HG02763 (cell line): ENCODE data around the gene WNT2.
"Not testable (repeated sequence)": the region's sequence is repeated elsewhere in the genome, so short reads cannot be mapped to it uniquely, and the experiment has no call there.

Experiments
- ATAC-seq: cut with Tn5 transposase; IDR thresholded peaks from one replicate; pipeline ENCODE4 v1.9.1; 2021; ENCODE audit warnings: mild to moderate bottlenecking, moderate library complexity; ENCODE audit not compliant: unreplicated experiment

WNT2 gene

GRCh38 chr7:117312593-117313580, 10.0 kb downstream of the WNT2 start:
- no peak for ATAC-seq

DNA sequence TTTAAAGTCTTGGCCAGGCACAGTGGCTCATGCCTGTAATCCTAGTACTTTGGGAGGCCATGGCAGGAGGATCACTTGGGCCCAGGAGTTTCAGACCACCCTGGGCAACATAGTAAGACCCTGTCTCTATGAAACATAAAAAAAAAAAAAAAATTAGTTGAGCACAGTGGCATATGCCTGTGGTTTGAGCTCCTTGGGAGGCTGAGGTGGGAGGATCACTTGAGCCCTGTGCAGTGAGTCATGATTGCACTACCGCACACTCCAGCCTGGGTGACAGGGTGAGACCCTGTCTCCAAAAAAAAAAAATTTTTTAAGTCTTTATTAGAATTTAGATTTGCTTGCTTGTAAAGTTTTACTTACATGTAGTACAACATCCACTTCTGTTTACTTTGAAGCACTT, 14.0 kb downstream of the WNT2 start:
- no peak for ATAC-seq

DNA sequence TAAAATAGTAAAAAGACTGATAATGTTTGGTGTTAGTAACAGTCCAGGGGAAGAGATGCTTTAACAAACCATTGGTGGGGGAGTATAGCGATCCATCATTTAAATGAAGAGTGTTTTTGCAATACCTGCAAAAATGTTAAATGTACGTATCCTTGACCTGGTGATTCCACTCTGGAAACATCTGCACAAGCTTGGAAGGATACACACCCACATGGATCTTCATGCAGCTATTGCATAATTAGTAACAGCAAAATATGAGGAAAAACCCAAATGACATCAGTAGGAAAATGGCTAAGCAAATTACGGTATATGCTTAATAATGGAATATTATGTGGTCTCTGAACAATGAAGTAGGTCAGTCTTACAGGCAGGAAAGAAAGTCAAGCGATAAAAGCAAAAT, 20.5 kb downstream of the WNT2 start:
- ATAC-seq: no peak

DNA sequence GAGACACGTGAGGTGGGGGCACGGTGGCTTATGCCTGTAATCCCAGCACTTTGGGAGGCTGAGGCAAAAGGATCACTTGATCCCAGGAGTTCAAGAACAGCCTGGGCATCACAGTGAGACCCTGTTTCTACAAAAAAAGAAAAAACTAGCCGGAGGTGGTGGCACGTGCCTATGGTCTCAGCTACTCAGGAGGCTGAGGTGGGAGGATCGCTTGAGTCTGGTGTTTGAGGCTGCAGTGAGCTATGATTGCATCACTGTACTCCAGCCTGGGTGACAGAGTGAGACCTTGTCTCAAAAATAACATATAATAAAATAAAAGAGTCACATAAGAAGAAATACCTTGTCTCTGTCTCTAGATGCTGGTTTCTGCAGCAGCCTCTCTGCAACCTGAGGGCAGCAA, 22.4 kb downstream of the WNT2 start:
- ATAC-seq: not testable (repeated sequence)

GRCh38 chr7:117297606-117298005, 25.3 kb downstream of the WNT2 start:
- no peak for ATAC-seq

GRCh38 chr7:117296066-117296465, 26.8 kb downstream of the WNT2 start:
- no peak for ATAC-seq

- ATAC-seq: no peak
Observed at GRCh38 chr7:117285826-117286225, 37.0 kb downstream of the WNT2 start.

DNA sequence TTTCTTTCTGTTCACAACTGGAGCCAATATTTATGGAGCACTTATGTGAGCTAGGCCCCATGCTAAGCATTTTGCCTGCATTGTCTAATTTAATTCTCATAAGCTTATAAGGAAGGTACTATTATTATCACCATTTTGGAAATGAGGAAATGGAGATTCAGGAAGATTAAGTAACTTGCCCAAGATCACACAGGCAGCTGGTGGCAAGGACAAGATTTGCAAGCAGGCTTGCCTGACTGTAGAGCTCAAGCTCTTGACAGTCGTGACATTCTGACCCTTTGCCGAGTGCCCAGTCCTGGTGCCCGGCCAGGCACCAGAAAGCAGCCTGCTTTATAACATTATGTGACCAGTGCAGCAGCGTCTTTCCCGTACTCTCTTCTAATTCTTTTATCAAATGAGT, 38.2 kb downstream of the WNT2 start:
- no peak for ATAC-seq

GRCh38 chr7:117283779-117284178, 39.1 kb downstream of the WNT2 start:
- ATAC-seq: no peak

DNA sequence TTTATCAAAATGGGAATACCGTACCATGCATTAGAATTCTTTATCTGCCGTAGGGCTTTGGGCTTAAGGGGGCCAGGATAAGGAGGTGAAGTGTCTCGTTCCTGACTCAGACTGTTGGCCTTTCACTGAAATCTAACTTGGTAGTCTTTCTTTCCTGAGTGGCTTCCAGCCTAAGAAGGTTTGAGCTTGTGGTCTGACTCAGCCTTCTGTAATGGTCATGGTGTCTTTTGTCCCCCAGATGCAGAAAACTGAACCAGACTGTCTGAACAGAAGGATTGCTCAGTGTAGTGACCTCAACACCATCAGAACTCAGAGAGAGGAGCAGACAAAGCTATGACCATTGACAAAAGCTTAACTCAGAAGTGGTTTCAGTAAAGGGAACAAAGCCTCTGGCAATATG, 39.5 kb downstream of the WNT2 start:
- ATAC-seq: no peak

DNA sequence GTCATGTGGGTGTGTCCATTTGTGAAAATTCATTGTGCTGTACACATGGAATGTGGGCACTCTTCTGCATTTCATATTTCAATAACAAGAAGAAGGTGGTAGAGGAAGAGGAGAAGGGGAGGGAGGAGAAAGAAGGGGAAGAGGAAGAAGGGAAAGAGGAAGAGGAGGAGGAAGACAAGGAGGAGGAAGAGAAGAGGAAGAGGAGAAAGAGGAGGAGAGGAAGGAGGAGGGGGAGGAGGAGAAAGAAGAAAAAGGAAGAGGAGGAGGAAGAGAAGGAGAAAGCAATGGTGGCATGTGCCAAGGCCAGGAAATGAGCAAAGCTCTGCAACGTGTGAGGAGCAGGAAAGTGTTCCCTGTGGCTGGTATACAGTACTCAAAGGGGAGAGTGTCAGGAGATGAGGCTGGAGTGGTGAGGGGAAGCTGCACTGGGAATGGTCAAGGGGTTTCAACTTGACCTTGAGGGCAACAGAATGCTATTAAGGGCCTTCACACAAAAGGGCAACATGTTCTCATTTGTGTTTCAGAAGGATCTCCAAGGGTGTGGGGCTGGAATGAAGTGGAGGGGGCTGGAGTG, 40.5 kb downstream of the WNT2 start:
- no peak for ATAC-seq

DNA sequence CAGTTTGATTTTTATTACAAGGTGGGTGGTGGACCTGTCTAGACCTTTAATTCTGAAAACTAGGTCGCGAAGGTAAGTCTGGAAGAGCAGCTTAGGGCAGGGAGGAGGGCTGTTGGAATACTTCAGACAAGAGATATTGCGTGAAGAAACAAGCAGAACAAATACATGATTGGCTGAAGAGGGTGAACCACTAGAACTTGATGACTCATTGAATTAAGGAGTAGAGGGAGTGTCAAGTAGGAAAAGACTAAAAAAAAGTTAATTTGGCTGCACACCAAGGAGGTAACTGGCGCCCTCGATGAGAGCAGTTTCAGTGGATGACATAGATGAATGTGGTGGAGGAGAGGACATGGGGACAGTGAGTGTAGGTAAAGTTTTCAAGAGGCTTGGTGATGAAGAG, 41.3 kb downstream of the WNT2 start:
- no peak for ATAC-seq

DNA sequence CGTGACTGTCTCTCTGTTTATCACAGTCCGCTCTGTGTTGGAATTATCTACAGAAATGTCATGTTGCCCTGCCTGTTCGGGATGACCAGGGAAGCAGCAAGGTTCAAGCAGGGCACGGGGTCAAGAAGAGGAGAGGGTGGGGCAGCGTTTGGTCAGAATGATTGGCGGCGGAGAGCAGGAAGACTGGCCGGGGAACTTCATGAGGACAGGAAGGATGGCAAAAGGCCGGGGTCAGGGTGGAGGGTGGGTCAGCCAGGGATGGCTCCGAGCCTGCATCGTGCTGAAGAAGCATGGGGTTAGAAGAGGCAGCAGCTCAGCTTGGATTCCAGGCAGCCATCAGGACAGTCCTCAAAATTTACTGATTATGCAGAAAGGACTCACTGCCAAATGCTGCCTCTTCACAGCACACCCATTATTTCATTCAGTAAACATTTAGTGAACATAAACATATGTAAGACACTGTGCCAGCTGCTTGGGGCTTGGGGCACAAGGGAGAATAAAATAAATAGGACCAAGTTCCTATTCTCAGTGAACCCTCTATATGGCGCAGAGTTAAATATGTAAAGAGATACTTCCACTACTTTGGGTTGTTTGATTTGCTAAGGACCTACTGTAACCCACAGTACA, 42.8 kb downstream of the WNT2 start:
- no peak for ATAC-seq

DNA sequence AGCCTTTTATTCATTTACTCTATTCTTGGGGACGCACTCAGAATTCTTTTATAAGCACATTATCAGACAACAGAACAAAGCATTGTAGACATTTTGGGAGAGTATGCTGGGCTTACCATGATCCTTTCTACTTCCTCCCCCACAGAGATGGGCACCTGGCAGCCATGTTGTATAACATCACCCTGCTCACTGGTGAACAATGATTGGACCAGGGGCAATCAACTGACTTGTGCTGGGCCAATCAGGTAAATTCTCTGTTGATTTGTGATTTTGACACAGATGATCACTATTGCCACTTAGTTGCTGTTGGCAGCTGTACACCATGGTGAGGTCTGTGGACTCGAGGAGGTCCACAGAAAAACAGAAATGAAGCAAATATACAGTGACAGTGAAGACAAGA, 43.7 kb downstream of the WNT2 start:
- ATAC-seq: no peak

GRCh38 chr7:117278040-117278439, 44.8 kb downstream of the WNT2 start:
- ATAC-seq: no peak

GRCh38 chr7:117277576-117277975, 45.3 kb downstream of the WNT2 start:
- ATAC-seq: no peak

GRCh38 chr7:117274951-117275350, 47.9 kb downstream of the WNT2 start:
- ATAC-seq: no peak

- no peak for ATAC-seq
Observed at GRCh38 chr7:117273814-117274225, 49.0 kb downstream of the WNT2 start.

DNA sequence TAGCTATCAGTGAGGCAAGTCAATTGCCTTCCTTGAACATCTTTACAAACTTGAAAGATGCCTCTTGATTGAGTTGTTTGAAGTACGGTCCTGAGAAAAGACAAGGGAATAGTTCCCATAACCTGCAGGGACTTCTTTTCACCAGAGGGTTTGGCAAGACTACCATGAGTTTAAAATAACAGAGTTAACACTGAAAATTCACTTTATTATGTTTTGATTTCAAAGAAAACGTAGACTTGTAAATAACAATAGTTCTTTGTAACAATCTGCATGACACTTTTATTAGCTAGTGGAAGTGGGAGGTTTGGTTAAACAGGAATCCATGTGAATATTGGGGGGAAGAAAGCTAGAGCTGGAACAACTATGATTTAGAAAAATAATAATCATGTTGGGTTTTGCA, 49.5 kb downstream of the WNT2 start:
- no peak for ATAC-seq

GRCh38 chr7:117272017-117272759, 50.7 kb downstream of the WNT2 start:
- no peak for ATAC-seq

DNA sequence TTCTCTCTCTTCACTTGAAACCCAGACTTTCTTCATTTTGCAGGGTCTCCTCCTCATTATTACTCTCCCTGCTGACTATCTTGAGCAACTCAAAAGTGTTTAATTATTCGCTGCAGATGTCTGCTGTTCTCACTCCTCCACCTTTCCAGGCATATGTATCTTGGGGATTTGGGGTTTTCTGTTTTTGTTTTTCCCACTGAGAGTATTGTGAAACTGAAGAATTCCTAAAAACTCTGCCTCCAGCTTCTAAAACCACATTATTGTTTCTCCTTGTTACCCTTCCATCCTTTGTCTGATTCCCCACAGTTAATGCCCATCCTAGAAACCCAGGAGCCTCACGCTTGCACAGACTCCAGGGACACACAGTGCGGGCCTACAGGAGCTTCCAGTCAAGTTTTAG, 51.3 kb downstream of the WNT2 start:
- no peak for ATAC-seq
